ENCODE results near the gene BCL2L13.
A peak's percentile ranks its signal among the peaks of the same experiment; 100 is the strongest.

BCL2L13 gene, protein sequence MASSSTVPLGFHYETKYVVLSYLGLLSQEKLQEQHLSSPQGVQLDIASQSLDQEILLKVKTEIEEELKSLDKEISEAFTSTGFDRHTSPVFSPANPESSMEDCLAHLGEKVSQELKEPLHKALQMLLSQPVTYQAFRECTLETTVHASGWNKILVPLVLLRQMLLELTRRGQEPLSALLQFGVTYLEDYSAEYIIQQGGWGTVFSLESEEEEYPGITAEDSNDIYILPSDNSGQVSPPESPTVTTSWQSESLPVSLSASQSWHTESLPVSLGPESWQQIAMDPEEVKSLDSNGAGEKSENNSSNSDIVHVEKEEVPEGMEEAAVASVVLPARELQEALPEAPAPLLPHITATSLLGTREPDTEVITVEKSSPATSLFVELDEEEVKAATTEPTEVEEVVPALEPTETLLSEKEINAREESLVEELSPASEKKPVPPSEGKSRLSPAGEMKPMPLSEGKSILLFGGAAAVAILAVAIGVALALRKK

DNA sequence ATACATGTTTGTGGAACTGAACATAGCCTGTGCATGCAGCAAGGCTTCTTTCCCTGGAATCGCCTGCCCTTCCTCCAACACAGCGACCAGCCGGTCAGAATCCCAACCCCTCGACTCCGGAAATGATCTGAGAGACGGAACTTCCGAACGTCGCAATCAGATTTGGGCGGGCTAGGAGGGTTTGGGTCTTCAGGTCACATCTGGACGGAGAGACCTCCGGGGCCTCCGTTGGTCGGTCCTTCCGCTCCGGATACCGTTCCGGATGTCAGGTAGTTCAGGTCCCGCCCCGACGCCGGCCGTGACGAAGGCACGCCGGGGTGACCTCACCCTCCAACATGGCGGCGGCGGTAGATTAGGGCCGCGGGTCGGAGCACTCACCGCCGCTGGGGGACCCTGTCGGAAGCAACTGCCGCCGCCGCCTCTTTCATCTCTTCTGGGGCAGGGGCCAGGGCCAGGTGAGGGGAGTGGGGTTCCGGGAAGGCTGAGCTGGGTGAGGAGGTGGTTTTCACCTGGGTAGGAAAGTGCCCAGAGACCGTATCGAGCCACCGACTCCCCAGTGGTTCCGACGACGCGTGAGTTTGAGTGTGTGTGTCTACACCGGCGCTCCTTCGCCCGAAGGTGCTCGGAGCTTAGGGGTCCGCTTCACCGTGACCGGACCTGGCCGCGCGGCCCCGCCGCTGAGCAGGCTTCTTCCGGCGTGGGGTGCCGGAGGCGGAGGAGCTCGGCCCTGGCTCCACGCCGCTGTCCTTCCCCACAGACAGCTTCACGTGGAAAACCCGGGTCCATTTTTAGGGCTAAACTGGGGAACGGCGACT, at the start of gene BCL2L13:
Gene BCL2L13, plus strand, starts transcription at position 326 of the 815 bp plus-strand sequence. CDS start 16,955 bp downstream, outside the sequence.
- DNase-seq (ENCODE audit: extremely low spot score, insufficient read length, low read depth): peak; percentile 85
- FAIRE-seq: peak; percentile 91

DNA sequence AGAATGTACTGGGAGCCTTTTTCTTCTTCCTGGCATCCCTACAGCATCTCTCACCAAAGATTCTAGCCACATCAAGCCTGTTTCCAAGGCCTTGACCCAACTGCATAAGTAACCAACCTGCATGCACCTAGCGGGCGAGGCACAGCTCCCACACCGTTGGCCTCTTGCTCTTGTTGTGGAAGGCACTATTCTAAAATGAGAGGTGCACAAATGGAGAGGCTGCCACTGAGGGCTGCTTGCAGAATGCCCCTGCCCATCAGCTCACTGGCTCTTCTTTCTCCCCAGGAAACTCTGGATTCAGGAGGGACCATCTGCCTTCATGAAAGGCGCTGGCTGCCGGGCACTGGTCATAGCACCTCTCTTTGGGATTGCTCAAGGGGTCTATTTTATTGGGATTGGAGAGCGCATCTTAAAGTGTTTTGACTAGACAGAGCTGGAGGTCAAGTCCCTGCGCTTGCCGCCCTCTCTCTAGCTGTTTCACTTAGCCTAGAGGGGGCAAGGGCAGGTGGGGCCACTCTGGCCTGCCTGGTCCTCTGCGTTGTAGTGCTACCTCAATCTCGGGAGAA, 48.7 kb upstream of the BCL2L13 start:
- DNase-seq (ENCODE audit: extremely low spot score, insufficient read length, low read depth) (no peak), FAIRE-seq (no peak)

DNA sequence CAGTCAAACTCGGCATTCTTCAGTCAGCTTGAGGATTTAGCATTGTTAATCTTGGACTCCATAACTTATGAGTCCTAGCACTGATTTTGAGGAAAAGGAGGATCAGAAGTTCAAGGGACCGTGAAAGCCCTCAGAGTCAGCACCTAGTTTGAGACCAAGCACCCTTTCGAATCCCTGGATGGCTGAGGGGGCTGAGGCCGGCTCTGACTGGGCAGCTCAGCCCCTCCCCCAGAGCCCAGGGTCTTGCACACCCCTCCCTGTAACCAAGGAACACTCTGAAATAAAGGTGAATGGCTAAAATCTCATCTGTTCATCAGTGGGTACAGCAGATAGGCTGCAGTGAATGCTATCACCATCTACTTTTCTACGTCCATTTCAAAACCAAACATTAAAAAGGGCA, 48.0 kb upstream of the BCL2L13 start:
- no peak for DNase-seq (ENCODE audit: extremely low spot score, insufficient read length, low read depth)
- FAIRE-seq: no peak

DNA sequence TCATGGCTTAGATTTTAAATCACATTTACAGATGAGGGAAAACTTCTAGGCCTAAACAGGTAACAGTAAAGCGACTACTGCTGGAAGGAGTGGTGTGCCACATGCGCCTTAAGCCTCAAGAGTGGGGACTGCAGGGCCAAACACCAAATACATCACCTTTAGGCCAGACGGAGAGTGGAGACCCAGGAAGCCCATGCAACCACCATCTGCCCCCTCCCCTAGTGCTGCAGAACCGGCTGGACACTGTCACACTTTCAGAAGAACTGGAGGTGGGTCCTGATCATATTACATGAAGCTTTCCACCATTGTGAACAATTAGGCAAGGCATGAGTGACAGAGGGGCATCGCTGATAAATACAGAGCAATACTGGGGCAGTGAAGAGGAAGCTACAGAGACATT, 46.4 kb upstream of the BCL2L13 start:
- no peak for FAIRE-seq
- no peak for DNase-seq (ENCODE audit: extremely low spot score, insufficient read length, low read depth)

DNA sequence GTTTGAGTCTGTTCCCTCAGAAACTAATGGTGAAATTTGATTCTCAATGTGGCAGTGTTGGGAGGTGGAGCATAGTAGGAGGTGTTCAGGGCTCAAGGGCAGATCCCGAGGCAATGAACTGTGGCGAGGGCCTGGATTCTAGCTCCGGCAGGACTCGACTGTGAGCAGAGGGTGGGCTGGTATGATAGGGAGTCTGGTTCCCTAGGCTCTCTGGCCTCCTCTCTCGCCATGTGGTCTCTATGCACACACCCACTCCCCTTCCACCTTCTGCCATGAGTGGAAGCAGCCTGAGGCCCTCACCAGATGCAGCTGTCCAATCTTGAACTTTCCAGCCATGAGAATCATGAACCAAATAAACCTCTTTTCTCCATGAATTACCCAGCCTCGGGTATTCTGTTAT, 42.3 kb upstream of the BCL2L13 start:
- no peak for DNase-seq (ENCODE audit: extremely low spot score, insufficient read length, low read depth)
- FAIRE-seq: no peak

DNA sequence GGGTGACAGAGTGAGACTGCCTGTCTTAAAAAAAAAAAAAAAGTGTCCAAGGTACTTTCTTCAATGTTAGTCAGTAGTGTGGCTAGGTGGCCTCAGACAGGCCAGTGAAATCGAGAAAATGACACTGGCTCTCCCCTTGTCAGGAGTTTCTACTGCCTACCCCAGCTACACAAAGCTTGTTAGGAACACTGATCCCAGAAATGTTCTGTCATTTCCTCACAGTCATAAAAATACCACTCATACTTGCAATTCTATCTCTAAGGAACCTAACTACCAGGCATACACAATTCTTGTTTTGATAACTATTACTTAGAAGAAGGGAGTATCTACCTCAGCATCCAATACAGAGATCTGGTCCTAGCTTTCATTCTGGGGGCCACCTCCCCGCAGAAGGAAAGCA, 41.3 kb upstream of the BCL2L13 start:
- FAIRE-seq (no peak), DNase-seq (ENCODE audit: extremely low spot score, insufficient read length, low read depth) (no peak)

DNA sequence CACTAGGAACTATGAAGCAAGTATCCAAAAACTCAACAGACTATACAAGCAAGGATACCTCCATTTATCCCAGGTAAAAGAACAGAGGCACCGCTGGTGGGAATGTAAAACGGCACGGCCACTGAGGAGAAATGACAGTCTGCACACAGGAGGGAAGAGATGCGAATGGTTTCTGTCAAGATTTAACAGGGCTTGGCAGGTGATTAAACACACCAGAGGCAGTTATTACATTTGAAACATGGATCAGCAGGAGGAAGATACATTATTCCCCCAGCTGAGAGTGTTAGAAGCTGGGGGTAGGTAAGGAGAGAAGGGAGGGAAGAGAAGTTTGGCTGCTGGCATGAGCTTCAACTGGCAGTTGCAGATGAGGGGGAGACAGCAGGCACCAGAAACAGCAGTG, 40.2 kb upstream of the BCL2L13 start:
- DNase-seq (ENCODE audit: extremely low spot score, insufficient read length, low read depth): no peak
- no peak for FAIRE-seq

DNA sequence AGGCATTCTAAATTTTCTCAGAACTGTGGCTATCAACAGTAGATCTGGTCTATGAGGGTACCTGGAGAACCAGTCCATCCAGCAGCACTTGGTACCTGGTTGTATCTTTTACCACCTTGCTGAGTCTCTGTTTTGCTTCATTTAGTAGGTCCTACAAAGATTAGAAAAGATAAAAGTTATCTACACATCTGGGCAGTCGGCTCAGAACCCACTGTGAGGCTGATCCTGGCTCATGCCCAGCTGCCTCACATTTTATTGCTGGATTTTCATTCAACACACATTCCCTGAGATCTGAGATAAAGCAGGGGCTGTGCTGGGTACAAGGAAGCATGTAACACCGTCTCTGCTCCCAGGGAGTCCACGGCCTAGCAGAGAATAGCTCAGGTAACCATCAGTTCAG, 37.5 kb upstream of the BCL2L13 start:
- FAIRE-seq (no peak), DNase-seq (ENCODE audit: extremely low spot score, insufficient read length, low read depth) (no peak)

DNA sequence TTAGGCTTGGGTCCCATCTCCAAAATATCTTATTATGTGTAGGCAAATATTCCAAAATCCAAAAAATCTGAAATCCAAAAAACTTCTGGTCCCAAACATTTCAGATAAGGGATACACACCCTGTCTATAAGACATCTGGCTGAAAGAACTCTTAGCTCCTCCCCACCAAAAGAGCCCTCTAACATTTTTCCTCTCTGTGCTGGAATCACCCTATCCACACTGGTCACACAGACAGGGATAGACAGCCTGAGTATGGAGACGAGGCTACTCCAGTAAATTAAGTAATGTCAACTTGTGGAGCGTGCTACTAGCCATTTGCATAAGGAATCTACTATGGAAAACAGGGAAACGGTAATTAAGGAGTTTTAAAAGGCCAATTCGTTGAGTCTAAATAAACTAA, 34.9 kb upstream of the BCL2L13 start:
- FAIRE-seq (no peak), DNase-seq (ENCODE audit: extremely low spot score, insufficient read length, low read depth) (no peak)

DNA sequence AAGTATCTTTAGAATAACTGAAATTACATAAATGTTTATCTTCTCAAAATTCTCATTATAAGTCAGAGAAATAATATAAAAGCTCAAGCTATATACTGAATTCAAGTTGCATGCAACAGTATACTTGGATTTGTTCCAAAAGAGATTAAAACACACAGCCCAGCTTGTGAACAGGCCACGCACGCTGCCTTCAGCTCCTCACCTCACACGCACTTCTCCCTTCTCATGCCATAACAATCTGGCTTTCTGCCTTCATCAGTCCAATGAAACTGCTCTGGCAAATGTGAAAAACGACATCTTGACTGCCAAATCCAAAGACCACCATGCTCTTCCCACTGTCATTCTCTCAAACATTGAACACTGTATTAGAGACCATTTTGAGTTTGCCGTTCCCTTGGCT, 32.1 kb upstream of the BCL2L13 start:
- no peak for FAIRE-seq
- DNase-seq (ENCODE audit: extremely low spot score, insufficient read length, low read depth): no peak

DNA sequence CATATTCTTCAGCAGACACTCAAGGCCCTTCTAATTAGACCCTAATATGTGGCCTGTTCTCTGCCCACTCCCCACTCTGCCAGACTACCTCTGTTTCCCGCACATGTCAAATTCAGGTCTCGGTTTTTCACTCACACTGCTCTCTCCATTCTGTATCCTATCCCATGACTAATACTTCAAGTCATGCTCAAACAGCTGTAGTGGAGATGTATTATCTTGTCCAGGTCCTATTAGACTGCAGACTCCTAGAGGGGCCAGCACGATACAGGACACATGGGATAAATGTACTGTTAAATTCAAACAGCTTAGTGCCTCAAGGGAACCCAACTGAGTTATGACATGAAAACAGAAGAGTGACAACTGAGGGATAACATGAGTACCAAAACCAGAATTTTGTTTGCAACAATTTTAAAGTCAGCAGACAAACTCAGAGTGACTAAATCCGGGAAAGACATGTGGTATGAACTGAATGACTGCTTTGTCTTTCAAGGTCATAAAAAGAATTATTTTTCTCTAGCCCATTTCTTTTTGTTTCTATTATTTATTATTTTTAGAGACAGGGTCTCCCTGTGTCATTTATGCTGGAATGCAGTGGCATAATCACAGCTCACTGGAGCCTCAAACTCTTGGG, 30.6 kb upstream of the BCL2L13 start:
- FAIRE-seq (no peak), DNase-seq (ENCODE audit: extremely low spot score, insufficient read length, low read depth) (no peak)

DNA sequence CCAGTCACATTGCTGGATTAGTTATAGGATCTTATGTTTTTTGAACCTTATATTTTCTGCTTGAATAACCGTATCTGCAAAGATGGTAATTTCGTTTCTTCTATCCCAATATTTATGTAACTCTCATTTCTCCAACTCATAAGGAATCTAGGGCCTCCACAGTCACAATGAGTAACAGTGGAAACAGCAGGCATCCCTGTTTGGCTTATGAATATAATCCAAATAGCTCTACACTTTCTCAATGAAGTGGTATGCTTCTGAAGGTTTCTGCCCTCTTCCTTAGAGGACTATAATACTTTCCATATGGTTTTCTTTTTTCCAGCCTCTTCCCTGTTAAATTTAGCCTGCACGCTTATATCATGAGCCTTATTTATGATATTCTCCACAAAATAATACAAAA, 26.5 kb upstream of the BCL2L13 start:
- FAIRE-seq: no peak
- no peak for DNase-seq (ENCODE audit: extremely low spot score, insufficient read length, low read depth)

DNA sequence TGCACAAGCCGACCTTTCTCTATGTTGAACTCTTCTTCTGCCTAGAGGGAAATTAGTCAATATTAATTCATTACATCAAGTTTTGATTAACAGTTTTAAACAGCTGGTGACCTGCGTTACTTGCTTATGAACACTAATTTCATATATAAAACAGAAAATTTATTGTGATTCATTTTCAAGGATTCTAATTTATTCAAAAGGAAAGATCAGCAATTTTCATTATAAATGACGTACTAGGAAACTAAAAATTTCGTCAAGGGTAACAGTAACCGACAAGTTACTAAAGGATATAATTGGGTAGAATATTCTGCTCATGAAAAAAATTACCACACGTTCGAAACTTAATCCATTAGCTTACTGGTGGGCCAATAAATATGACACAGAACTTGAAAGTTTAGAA, 25.3 kb upstream of the BCL2L13 start:
- DNase-seq (ENCODE audit: extremely low spot score, insufficient read length, low read depth) (no peak), FAIRE-seq (no peak)

DNA sequence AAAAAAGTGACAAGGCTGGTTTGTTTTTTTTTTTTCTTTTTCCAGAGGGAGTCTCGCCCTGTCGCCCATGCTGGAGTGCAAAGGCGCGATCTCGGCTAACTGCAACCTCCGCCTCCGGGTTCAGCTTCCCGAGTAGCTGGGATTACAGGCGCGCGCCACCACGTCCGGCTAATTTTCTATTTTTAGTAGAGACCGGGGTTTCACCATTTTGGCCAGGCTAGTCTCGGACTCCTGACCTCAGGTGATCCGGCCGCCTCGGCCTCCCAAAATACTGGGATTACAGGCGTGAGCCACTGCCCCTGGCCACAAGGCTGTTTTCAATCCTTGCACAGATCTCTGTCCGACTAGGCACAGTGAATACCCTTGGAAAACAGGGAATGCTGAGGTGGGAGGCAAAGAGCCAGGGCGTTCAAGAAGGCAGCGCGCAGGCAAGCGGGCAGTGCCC, 10.6 kb upstream of the BCL2L13 start:
- no peak for DNase-seq (ENCODE audit: extremely low spot score, insufficient read length, low read depth)

DNA sequence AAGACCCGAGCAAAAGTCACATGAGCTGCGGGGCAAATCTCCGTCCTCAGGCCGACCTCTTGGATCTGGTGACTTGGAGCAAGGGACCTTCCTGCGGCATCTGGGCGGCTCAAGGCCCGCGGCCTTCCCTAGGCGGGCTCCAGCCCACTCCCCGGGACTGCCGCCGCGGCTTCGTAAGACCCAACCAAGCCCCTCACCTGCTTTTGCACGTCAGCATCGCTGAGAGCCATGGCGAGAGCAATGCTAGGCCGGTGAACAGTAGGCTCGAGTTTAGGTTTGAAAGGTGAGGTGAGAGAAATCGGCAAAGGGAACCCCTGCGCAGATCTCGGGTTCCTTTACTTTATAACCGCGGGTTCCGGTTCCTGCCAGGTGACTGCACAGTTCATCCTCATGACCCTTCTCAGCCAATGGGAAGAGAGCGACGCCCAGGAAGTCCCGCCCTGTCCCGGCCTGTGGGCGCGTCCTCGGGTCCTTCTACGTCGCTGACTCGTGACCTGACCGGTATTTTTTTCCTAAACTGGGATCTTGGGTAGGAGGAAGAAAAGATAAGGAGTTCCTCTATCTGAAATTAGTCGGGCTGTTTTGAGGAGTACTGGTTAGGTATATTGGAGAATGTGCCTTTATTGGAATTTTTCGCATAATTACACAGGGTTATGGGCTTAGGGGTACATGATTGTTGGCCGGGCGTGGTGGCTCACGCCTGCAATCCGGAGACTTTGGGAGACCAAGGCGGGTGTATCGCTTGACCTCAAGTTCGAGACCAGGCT, 10.0 kb upstream of the BCL2L13 start, which contains the start of gene ATP6V1E1:
Gene ATP6V1E1, minus strand, starts transcription at position 344 of the 767 bp plus-strand sequence. Its CDS starts 114 bp downstream, at position 230.
- FAIRE-seq (peak; percentile 98), DNase-seq (ENCODE audit: extremely low spot score, insufficient read length, low read depth) (peak; percentile 95)

More for the DNA sequence above, 10.6 kb upstream of the BCL2L13 start:
- no peak for FAIRE-seq

DNA sequence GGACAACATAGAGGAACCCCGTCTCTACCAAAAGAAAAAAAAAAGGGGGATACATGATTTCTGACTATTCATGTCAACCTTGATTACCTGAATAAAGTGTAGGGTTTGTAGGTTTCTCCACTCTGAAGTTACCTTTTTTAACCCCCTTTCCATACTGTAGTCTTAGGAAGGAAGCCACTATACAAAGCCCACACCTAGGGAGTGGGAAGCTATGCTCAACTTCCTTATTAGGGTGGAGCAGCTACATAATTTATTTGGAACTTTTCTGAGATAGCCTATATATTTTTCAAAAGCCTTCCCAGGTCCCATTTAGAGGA, 9.4 kb upstream of the BCL2L13 start:
- FAIRE-seq (no peak), DNase-seq (ENCODE audit: extremely low spot score, insufficient read length, low read depth) (no peak)

DNA sequence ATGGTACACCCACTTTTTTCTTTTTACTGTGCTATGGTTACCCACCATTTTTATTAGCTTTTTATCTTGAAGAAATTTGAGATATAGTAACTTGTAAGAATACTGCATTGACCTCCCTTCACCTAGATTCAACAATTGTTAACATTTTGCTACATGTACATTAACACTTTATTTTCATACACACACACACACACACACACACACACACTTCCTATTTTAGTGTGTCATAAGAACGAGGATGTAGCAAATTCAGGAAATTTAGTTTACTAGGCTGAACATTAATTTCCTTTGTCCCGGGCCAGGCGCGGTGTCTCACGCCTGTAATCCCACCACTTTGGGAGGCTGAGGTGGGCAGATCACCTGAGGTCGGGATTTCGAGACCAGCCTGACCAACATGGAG, 8.9 kb upstream of the BCL2L13 start:
- no peak for FAIRE-seq
- no peak for DNase-seq (ENCODE audit: extremely low spot score, insufficient read length, low read depth)

DNA sequence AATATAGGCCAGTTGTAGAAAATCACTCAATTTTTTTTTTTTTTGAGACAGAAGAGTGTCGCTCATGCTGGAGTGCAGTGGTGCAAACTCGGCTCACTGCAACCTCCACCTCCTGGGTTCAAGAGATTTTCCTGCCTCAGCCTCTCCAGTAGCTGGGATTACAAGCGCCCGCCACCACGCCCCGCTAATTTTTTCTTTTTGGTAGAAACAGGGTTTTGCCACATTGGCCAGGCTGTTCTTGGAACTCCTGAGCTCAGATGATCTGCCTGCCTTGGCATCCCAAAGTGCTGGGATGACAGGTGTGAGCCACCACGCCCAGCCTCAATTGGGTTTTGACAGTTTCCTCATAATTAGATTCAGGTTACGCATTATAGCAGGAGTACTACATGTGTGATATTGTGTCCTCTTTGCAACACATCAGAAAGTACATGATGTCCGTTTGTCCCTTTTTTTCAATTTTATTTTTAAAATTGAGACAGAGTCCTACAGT, 7.4 kb upstream of the BCL2L13 start:
- DNase-seq (ENCODE audit: extremely low spot score, insufficient read length, low read depth): no peak
- FAIRE-seq: no peak

DNA sequence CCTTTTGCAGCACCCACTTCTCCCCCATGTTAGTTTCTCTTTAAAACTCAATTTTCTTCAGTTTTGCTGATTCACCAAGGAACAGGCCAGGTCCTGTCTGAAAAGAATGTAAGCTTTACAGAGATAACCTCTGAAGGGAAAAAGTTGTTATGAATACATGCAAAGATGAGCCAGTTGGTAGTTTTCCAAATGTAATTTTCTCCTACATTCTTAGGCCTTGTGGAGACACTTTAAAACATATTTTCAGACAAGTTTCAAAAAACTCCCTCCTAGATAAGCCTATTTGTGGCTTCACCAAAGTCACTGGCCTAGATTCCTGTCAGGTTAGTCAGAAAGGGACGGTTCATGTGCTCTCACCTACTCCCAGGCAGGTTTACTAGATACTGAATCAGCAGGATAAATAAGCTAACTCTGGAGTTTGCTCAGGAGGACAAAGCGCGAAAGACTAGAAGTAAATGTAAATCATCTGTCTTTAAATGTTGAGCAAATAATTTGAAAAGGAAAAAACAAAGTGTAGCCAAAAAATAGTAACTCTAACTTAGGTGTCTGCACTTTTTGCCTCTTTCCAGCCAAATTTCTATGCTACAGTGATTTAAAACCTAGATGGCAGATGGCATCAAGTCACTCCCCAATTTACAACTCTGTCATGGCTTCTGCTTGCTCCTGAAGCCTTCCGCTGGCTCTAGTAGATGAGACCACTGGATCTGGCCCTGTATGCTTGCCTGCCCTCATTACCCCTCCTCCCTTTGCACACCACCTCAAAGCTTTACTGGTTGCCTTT, 5.2 kb upstream of the BCL2L13 start:
- FAIRE-seq (no peak), DNase-seq (ENCODE audit: extremely low spot score, insufficient read length, low read depth) (no peak)
